ENCODE data around the gene ULK2.

DNA sequence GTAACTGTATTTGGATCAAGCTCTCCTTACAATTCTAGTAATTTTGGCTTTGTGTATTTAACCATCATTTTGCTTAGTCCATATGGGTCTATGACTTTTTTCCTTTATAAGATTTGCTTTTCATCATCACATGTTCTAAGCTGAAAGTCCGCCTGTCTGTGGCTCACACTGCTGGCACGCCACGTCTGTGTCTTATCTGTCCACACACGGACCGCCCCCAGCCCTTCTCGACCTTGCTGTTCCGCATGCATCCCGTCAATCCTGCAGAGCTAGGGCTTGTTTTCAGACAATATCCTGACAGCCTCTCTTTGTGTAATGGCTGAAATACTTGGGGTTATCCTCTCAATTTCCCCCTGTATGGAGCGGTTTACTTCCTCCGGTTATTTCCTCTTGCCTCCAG is 111.2 kb downstream of the ULK2 start:
- TF ChIP-seq JUND (IDR thresholded peaks at IDR 0.05) (no peak), POLR2A (IDR thresholded peaks at IDR 0.05; ENCODE audit: borderline replicate concordance, extremely low read depth, insufficient read depth, insufficient read length) (no peak), EZH2phosphoT487 (IDR thresholded peaks at IDR 0.05; ENCODE audit: borderline replicate concordance) (no peak), CTCF (IDR thresholded peaks at IDR 0.05 in 2 of 3, conservative IDR thresholded peaks at IDR 0.05 in 1 of 3; ENCODE audit: borderline replicate concordance in 1 of 3, insufficient read depth in 1 of 3, low read depth in 2 of 3, low read length in 2 of 3) (no peak), RAD21 (IDR thresholded peaks at IDR 0.05; ENCODE audit: low read depth) (no peak), SIN3A (IDR thresholded peaks at IDR 0.05; ENCODE audit: low read depth) (no peak), CEBPB (IDR thresholded peaks at IDR 0.05; ENCODE audit: low read depth) (no peak), EGR1 (IDR thresholded peaks at IDR 0.05; ENCODE audit: low read depth) (no peak), MAX (IDR thresholded peaks at IDR 0.05) (no peak), ZFX (IDR thresholded peaks at IDR 0.05) (no peak), REST (IDR thresholded peaks at IDR 0.05; ENCODE audit: low read depth) (no peak), ZNF274 (IDR thresholded peaks at IDR 0.05; ENCODE audit: low read depth, low read length) (no peak), SP1 (IDR thresholded peaks at IDR 0.05; ENCODE audit: low read depth) (no peak)
- TF ChIP-seq, protein P1, sequence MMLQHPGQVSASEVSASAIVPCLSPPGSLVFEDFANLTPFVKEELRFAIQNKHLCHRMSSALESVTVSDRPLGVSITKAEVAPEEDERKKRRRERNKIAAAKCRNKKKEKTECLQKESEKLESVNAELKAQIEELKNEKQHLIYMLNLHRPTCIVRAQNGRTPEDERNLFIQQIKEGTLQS (IDR thresholded peaks at IDR 0.05), result no peak
